HG03039 (cell line): ENCODE measurements around the gene STX16.

Experiments
- ATAC-seq: cut with Tn5 transposase; IDR thresholded peaks from one replicate; pipeline ENCODE4 v1.9.1; 2021; ENCODE audit warnings: mild to moderate bottlenecking, moderate library complexity; ENCODE audit not compliant: unreplicated experiment

STX16 gene

GRCh38 chr20:58650776-58651558 is at the start of gene STX16:
Gene STX16 (plus strand): TSS chr20:58651283. CDS start chr20:58652007, 724 bp downstream.
- peak; percentile 67 for ATAC-seq

GRCh38 chr20:58602124-58602523 is 49.0 kb upstream of the STX16 start:
- no peak for ATAC-seq

GRCh38 chr20:58603721-58604120 is 47.4 kb upstream of the STX16 start:
- no peak for ATAC-seq

- ATAC-seq: no peak
Measured at GRCh38 chr20:58604128-58604881, 46.8 kb upstream of the STX16 start.

GRCh38 chr20:58605292-58606065 is 45.6 kb upstream of the STX16 start:
- ATAC-seq: no peak

GRCh38 chr20:58606184-58606583 is 44.9 kb upstream of the STX16 start:
- ATAC-seq: no peak

GRCh38 chr20:58608096-58608840 is 42.8 kb upstream of the STX16 start:
- ATAC-seq: no peak

- no peak for ATAC-seq
Measured at GRCh38 chr20:58609026-58609425, 42.1 kb upstream of the STX16 start.

GRCh38 chr20:58610071-58610800 is 40.8 kb upstream of the STX16 start:
- no peak for ATAC-seq

GRCh38 chr20:58610811-58611210 is 40.3 kb upstream of the STX16 start:
- no peak for ATAC-seq

GRCh38 chr20:58611236-58612030 is 39.6 kb upstream of the STX16 start:
- no peak for ATAC-seq

GRCh38 chr20:58612121-58612691 is 38.9 kb upstream of the STX16 start:
- ATAC-seq: no peak

- ATAC-seq: no peak
Measured at GRCh38 chr20:58613061-58613854, 37.8 kb upstream of the STX16 start.

- no peak for ATAC-seq
Measured at GRCh38 chr20:58614366-58614765, 36.7 kb upstream of the STX16 start.

GRCh38 chr20:58614984-58615760 is 35.9 kb upstream of the STX16 start:
- no peak for ATAC-seq

- ATAC-seq: no peak
Measured at GRCh38 chr20:58616411-58616810, 34.7 kb upstream of the STX16 start.

GRCh38 chr20:58617158-58617557 is 33.9 kb upstream of the STX16 start:
- no peak for ATAC-seq
